Spleen (tissue), 11 donors: Measurements from ENCODE around the gene WDR88. TPM values are rescaled to one million over a fixed set of nuclear protein-coding genes. Genes with fewer than 3 reads are reported as not detected.
"Not testable (repeated sequence)": the region's sequence is repeated elsewhere in the genome, so short reads cannot be mapped to it uniquely, and the experiment has no call there.

Experiments
- DNase-seq: peaks from one replicate; pipeline ENCODE4 v3.0.0-alpha.2; 2020
- H3K27ac ChIP-seq, 8 donors: fragments of 200-600 bp; sonication (generic) in 7 of 8; 1 replicate in 4 of 8; 2 replicates in 4 of 8; pipeline versions ENCODE4 v1.5.0 to v1.8.0; 2016 to 2021; ENCODE audit warnings: inconsistent platforms in 4 of 8, mild to moderate bottlenecking in 4 of 8, moderate library complexity in 1 of 8
- H3K27me3 ChIP-seq, 7 donors: fragments of 200-600 bp; sonication (generic) in 6 of 7; replicated peaks in 1 of 7; 1 replicate in 4 of 7; 2 replicates in 3 of 7; pipeline versions ENCODE4 v1.5.0 to v1.8.0; 2016 to 2021; ENCODE audit warnings: inconsistent platforms in 3 of 7, mild to moderate bottlenecking in 1 of 7
- H3K36me3 ChIP-seq, 6 donors: fragments of 200-600 bp; sonication (generic) in 5 of 6; 1 replicate in 4 of 6; 2 replicates in 2 of 6; pipeline versions ENCODE4 v1.5.0 to v1.8.0; 2016 to 2021; ENCODE audit warnings: inconsistent platforms in 2 of 6
- H3K4me1 ChIP-seq, 6 donors: fragments of 200-600 bp; sonication (generic) in 5 of 6; 1 replicate in 3 of 6; 2 replicates in 3 of 6; pipeline versions ENCODE4 v1.5.0 to v1.8.0; 2016 to 2021; ENCODE audit warnings: inconsistent platforms in 3 of 6
- H3K4me3 ChIP-seq, 8 donors: fragments of 200-600 bp; sonication (generic) in 7 of 8; 1 replicate in 4 of 8; 2 replicates in 4 of 8; pipeline versions ENCODE4 v1.5.0 to v1.8.0; 2016 to 2021; ENCODE audit warnings: inconsistent platforms in 4 of 8, mild to moderate bottlenecking in 4 of 8, moderate library complexity in 2 of 8
- H3K9me3 ChIP-seq, 8 donors: fragments of 200-600 bp; sonication (generic) in 7 of 8; 1 replicate in 4 of 8; 2 replicates in 4 of 8; pipeline versions ENCODE4 v1.5.0 to v1.8.0; 2016 to 2021; ENCODE audit warnings: inconsistent platforms in 4 of 8
- POLR2A ChIP-seq, 3 donors: fragments of 450-650 bp; IDR thresholded peaks; one replicate each; pipeline ENCODE4 v1.5.1; 2017; ENCODE audit warnings: antibody characterized with exemption in 3 of 3, mild to moderate bottlenecking in 1 of 3
- POLR2AphosphoS5 ChIP-seq, 3 donors: sonication (generic); formaldehyde crosslinking; IDR thresholded peaks; one replicate each; pipeline ENCODE4 v1.5.1; 2017; ENCODE audit warnings: antibody characterized with exemption in 3 of 3
- WGBS, 5 donors: extraction: QIAGEN DNeasy Blood & Tissue Kit in 3 of 5; methylation state at CpG; one replicate each; pipeline versions ENCODE4 v1.1.5 to v1.1.7; 2013 to 2018; 5-methylcytosine and 5-hydroxymethylcytosine counted together
- intact Hi-C: fragments of 100-400 bp; cut with DNase I; formaldehyde crosslinking; loops from one replicate; pipeline ENCODE4 v1.15.0; 2023; ENCODE audit warnings: low total_unique reads
- polyA plus RNA-seq, 3 donors: library from polyadenylated mRNA; stranded (reverse); fragments of 200-250 nt; gene quantifications; one replicate each; pipeline ENCODE4 v1.2.1, GENCODE V29; 2013
- total RNA-seq, 7 donors: library from RNA; depleted of rRNA in 3 of 7; stranded (reverse); fragments of >200 nt in 3 of 7; fragmentation: NEBNext Ultra II Directional in 4 of 7; extraction: Animal tissue kit (Norgen Biotek cat#: 25700) in 4 of 7; gene quantifications; one replicate each; pipeline versions ENCODE4 v1.1.0 to v1.2.1, GENCODE V29; 2016 to 2021
- TF ChIP-seq, protein P1 (sequence below), 11 experiments: fragments of 200-600 bp in 7 of 11; fragments of 450-650 bp in 4 of 11; sonication (generic) in 4 of 11; IDR thresholded peaks in 8 of 11; conservative IDR thresholded peaks in 3 of 11; 1 replicate in 7 of 11; 2 replicates in 4 of 11; pipeline versions ENCODE4 v1.4.0 to v1.8.0; 2016 to 2021; ENCODE audit warnings: antibody characterized with exemption in 11 of 11, inconsistent platforms in 4 of 11, mild to moderate bottlenecking in 1 of 11
- donor health status: healthy with polysubstance abuse.
- donor health status: DM: no; HTN: no; CAD: no; lungs with moderate emphysema.
- donor health status: DM: no; HTN: no; CAD: no.
- donor health status: Bipolar disorder and iron deficiency.
- donor health status: healthy.
- donor health status: DM: no; HTN: no; CAD: no.
- donor health status: DM: yes; HTN: yes; CAD: no.

WDR88 gene
- total and polyA plus RNA-seq, 10 donors = 0.07 TPM; not detected in 9

DNA sequence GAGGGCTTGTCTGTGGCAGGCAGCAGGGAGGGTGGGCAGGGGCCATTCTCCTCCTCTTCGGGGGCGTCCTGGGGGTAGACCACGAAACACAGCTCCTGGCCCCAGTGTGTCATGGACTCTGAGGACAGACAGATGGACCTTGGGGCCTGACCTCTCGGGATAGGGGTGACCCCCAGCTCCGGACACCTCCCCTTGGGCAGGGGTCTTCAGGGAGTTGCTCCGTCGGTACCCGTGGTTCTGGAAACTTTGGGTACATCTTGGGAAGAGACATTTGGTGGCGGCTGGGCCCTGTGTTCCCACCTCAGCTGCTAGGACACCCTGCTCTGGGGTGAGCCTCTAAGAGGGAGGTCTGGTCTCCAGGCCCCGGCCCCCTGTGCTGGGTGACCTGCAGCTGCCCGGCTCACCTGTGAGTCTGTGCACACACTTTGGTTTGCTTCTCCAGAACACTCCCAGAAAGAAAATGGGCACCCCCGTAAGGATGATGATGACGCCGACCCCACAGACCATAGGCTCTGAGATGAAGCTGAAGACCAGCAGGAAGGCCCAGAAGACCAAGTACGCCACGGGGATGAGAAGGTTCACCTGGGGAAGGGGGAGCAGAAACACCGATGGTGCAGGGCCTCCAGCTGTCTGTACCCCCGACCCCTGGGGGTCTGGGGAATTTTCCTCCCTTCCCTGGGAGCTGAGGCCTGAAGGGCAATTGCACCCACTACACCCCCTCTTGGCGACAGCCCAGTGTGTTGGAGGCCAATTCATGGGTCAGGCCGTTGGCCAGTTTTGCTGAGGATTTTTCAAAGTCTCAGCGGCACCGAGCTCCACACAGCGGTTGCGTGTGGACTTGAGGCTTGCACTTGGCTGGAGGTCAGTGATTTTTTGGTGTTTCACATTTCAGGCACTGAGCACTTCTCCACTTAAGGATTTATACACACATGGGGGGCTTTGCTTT is 77.3 kb downstream of the WDR88 start:
- intact Hi-C loops = no loop called here
- Histone ChIP-seq H3K9me3 (no peaks in the 10 kb centered on the region), H3K27me3 (no peaks in the 10 kb centered on the region), H3K4me3 (no peak overlapping the region), H3K4me1 (peaks cover 0 to 12% (median 3%) of the 10 kb centered on the region in 6 donors), H3K27ac (no peak overlapping the region), H3K36me3 (peaks cover 0 to 35% (median 0%) of the 10 kb centered on the region in 6 donors)
- 76 to 90% (median 86%) methylated on average over 16 to 24 of the region's 24 CpGs for WGBS, 5 donors
- TF ChIP-seq, protein P1, sequence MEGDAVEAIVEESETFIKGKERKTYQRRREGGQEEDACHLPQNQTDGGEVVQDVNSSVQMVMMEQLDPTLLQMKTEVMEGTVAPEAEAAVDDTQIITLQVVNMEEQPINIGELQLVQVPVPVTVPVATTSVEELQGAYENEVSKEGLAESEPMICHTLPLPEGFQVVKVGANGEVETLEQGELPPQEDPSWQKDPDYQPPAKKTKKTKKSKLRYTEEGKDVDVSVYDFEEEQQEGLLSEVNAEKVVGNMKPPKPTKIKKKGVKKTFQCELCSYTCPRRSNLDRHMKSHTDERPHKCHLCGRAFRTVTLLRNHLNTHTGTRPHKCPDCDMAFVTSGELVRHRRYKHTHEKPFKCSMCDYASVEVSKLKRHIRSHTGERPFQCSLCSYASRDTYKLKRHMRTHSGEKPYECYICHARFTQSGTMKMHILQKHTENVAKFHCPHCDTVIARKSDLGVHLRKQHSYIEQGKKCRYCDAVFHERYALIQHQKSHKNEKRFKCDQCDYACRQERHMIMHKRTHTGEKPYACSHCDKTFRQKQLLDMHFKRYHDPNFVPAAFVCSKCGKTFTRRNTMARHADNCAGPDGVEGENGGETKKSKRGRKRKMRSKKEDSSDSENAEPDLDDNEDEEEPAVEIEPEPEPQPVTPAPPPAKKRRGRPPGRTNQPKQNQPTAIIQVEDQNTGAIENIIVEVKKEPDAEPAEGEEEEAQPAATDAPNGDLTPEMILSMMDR (IDR thresholded peaks at IDR 0.05 in 8 of 11, conservative IDR thresholded peaks at IDR 0.05 in 3 of 11) = no peak
- no peak for TF ChIP-seq POLR2A (IDR thresholded peaks at IDR 0.05)
- no peak for TF ChIP-seq POLR2AphosphoS5 (IDR thresholded peaks at IDR 0.05)
- DNase-seq = no peak

DNA sequence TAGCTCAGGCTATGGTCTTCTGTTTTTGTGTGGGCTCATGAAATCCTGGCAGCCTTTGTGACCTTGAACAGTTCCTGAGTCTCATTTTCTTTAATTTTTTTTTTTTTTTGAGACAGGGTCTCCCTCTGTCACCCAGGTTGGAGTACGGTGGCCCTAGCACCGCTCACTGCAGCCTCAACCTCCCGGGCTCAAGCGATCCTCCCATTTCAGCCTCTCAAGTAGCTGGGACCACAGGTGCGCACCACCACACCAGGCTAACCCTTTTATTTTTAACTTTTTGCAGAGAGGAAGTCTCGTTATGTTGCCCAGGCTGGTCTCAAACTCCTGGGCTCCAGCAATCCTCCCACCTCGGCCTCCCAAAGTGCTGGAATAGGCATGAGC is 77.9 kb downstream of the WDR88 start:
- 87 to 94% (median 92%) methylated on average over 7 of the region's 7 CpGs for WGBS, 5 donors
- H3K4me3 ChIP-seq, DNase-seq, H3K27me3 ChIP-seq, H3K27ac ChIP-seq, intact Hi-C loops, H3K9me3 ChIP-seq: not testable (repeated sequence)
- Histone ChIP-seq H3K4me1 (peaks cover 0 to 12% (median 3%) of the 10 kb centered on the region in 6 donors), H3K36me3 (peaks cover 0 to 28% (median 0%) of the 10 kb centered on the region in 6 donors)

DNA sequence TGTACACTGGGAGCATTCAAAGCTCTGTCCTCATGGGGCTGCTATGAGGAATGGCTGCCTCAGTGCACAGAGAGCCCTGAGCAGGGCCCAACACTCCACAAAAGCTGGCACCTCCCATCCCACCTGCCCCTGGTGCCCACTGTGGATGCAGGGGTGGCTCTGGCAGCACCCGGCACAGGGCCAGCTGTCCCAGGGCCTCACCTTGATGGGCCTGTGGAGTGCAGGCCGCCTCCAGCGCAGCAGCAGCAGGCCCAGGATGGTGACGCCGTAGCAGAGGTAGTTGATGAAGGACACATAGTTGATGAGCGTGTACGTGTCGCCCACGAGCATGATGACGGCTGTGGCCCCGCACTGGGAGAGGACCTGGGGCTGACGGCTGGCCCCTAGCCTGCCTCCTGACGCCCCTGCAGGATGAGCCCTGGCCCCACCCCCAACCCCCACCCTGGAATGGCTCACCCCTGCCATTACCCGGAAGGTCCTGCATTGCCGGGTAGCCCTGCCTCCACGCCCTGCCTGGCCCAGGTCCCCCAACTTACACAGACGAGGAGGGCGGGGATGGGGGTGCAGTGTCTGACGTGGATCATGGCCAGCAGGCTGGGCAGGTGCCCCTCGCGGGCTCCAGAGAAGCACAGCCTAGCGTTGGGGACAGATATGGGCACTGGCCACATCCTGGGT is 78.5 kb downstream of the WDR88 start:
- H3K4me1 ChIP-seq = peaks cover 0 to 12% (median 3%) of the 10 kb centered on the region in 6 donors
- TF ChIP-seq, protein P1 (IDR thresholded peaks at IDR 0.05 in 8 of 11, conservative IDR thresholded peaks at IDR 0.05 in 3 of 11) = no peak
- TF ChIP-seq POLR2AphosphoS5 (IDR thresholded peaks at IDR 0.05) (no peak), POLR2A (IDR thresholded peaks at IDR 0.05) (no peak)
- H3K4me3 ChIP-seq = no peak overlapping the region
- no peaks in the 10 kb centered on the region for H3K9me3 ChIP-seq
- H3K36me3 ChIP-seq = peaks cover 0 to 23% (median 0%) of the 10 kb centered on the region in 6 donors
- WGBS, 5 donors = 86 to 95% (median 91%) methylated on average over 12 to 22 of the region's 22 CpGs; no CpG with 5 or more reads in 1 of the 5 donors
- no peak for DNase-seq
- intact Hi-C loops = no loop called here
- H3K27me3 ChIP-seq = no peaks in the 10 kb centered on the region
- no peak overlapping the region for H3K27ac ChIP-seq

DNA sequence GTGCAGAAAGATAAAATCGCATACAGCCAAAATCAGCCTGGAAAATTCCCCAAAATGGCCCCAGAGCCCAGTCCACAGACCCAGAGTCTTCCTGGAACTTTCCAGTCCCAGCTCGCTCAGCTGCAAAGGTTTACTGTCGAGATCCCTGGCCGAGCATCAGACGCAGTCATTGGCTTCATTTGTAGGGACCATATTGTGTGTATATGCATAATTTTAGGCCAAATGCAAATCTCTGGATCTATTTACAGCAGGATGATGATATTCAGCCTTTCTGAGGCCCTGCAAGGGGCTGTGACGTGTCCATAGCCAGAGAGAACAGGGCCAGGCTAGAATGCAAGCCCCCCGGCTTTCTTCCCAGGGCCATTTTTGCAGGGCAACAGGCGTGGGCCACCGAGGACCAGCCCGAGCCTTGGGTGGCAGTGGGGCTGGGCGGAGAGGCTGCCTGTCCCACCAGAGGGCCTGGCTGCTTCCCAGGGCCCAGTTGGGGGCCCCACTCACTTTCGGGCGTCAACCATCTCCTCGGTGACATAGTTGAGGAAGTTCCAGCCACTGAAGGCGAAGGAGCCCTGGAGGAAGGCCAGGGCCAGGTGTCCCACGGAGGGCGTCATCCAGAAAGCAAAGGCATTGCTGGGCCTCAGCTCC is 80.0 kb downstream of the WDR88 start:
- Histone ChIP-seq H3K9me3 (no peaks in the 10 kb centered on the region), H3K27me3 (peaks cover 0 to 7% (median 0%) of the 10 kb centered on the region in 7 donors), H3K4me3 (no peak overlapping the region), H3K4me1 (peaks cover 0 to 12% (median 3%) of the 10 kb centered on the region in 6 donors), H3K27ac (no peak overlapping the region), H3K36me3 (peaks cover 0 to 8% (median 0%) of the 10 kb centered on the region in 6 donors)
- intact Hi-C loops = no loop called here
- no peak for DNase-seq
- TF ChIP-seq, protein P1 (IDR thresholded peaks at IDR 0.05 in 8 of 11, conservative IDR thresholded peaks at IDR 0.05 in 3 of 11) = no peak
- no peak for TF ChIP-seq POLR2A (IDR thresholded peaks at IDR 0.05)
- TF ChIP-seq POLR2AphosphoS5 (IDR thresholded peaks at IDR 0.05) = no peak
- 67 to 79% (median 75%) methylated on average over 14 to 17 of the region's 17 CpGs for WGBS, 5 donors
